DND-41 (cell line): ENCODE results near the gene DLX2.

Experiments
- ATAC-seq: fragments of 200-7000 bp; cut with Tn5 transposase; 3 replicates; pipeline ENCODE4 v1.9.1; 2021; ENCODE audit warnings: low read depth; ENCODE audit not compliant: insufficient read depth
- DNase-seq: peaks from one replicate; pipeline ENCODE4 v3.0.0-alpha.2; 2020
- H2AFZ ChIP-seq: 2 replicates; pipeline ENCODE4 v1.6.0; 2012; ENCODE audit warnings: low read depth, low read length
- H3K27ac ChIP-seq: 2 replicates; pipeline ENCODE4 v1.5.1; 2012; ENCODE audit warnings: low read length, inconsistent platforms
- H3K27me3 ChIP-seq: fragments of 200-600 bp; sonication (generic); 2 replicates; pipeline ENCODE4 v1.6.0; 2012; ENCODE audit warnings: low read length, mild to moderate bottlenecking, inconsistent platforms; ENCODE audit not compliant: insufficient read depth, poor library complexity
- H3K36me3 ChIP-seq: 2 replicates; pipeline ENCODE4 v1.5.1; 2012; ENCODE audit warnings: low read length, inconsistent platforms; ENCODE audit not compliant: insufficient read depth
- H3K4me1 ChIP-seq: 2 replicates; pipeline ENCODE4 v1.5.1; 2012; ENCODE audit warnings: mild to moderate bottlenecking, low read length; ENCODE audit not compliant: insufficient read depth
- H3K4me2 ChIP-seq: 2 replicates; pipeline ENCODE4 v1.6.0; 2012; ENCODE audit warnings: mild to moderate bottlenecking, moderate library complexity, low read length, inconsistent platforms; ENCODE audit not compliant: insufficient read depth
- H3K4me3 ChIP-seq, 2 experiments: fragments of 200-600 bp in 1 of 2; shearing (Covaris generic) in 1 of 2; 2 replicates each; pipeline ENCODE4 v1.5.1; 2012 to 2016; ENCODE audit warnings: inconsistent platforms in 2 of 2, low read length in 2 of 2, mild to moderate bottlenecking in 2 of 2, low read depth in 1 of 2, moderate library complexity in 1 of 2
- H3K79me2 ChIP-seq: 2 replicates; pipeline ENCODE4 v1.6.0; 2012; ENCODE audit warnings: low read length, inconsistent platforms; ENCODE audit not compliant: insufficient read depth
- H3K9ac ChIP-seq: 2 replicates; pipeline ENCODE4 v1.6.0; 2012; ENCODE audit warnings: low read depth, mild to moderate bottlenecking, inconsistent platforms, low read length, moderate library complexity
- H3K9me3 ChIP-seq: 2 replicates; pipeline ENCODE4 v1.5.1; 2012; ENCODE audit warnings: low read length, moderate library complexity, mild to moderate bottlenecking, inconsistent platforms; ENCODE audit not compliant: insufficient read depth, severe bottlenecking
- H4K20me1 ChIP-seq: 2 replicates; pipeline ENCODE4 v1.6.0; 2012; ENCODE audit warnings: low read length; ENCODE audit not compliant: insufficient read depth
- EZH2 ChIP-seq: IDR thresholded peaks from 3 replicates; pipeline ENCODE4 v1.6.1; 2012; ENCODE audit warnings: borderline replicate concordance, low read depth, mild to moderate bottlenecking, moderate library complexity, low read length, inconsistent platforms; ENCODE audit not compliant: severe bottlenecking
- TF ChIP-seq, protein P1 (sequence below): IDR thresholded peaks from 2 replicates; pipeline ENCODE4 v1.5.1; 2012; ENCODE audit warnings: borderline replicate concordance, low read length, moderate library complexity, mild to moderate bottlenecking; ENCODE audit not compliant: poor library complexity, severe bottlenecking; ENCODE audit errors: extremely low read depth

DLX2 gene

DNA sequence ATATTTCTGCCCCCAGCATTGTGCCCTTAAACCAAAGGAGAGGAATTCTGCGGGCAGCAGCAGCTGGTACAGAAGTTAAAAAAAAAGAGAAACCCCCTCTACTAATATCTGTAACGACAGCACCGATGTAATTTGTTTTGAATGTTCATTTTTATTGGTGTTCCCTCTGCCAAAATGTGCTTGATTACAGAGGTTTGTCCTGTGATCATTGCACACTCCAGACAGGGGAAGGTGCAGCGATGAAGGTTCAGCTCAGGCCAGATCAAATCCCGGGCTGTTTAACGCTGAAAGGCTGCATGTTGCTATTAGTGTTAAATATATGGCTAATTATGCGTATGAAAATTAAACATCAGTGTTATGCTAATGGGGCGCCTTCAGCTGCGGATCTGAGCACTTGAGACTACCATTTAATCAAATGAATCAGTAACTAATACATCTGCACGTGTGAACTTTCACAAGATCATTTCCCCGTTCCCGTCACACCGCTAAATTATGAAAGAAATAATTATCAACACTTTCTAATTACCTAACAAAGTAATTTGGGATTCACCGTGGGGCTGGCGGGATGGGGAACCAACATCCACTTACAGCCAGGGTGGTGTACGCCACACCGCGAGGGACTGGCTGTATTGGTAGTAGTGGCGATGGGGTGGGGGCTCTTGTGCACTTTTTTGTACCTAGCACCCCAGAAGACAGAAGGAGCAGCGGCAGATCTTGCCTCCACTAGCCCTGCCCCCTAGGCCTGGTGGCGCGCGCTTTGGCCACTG, 18.9 kb downstream of the DLX2 start:
- H3K9me3 ChIP-seq = no peaks in the 10 kb centered on the region
- TF ChIP-seq, protein P1, sequence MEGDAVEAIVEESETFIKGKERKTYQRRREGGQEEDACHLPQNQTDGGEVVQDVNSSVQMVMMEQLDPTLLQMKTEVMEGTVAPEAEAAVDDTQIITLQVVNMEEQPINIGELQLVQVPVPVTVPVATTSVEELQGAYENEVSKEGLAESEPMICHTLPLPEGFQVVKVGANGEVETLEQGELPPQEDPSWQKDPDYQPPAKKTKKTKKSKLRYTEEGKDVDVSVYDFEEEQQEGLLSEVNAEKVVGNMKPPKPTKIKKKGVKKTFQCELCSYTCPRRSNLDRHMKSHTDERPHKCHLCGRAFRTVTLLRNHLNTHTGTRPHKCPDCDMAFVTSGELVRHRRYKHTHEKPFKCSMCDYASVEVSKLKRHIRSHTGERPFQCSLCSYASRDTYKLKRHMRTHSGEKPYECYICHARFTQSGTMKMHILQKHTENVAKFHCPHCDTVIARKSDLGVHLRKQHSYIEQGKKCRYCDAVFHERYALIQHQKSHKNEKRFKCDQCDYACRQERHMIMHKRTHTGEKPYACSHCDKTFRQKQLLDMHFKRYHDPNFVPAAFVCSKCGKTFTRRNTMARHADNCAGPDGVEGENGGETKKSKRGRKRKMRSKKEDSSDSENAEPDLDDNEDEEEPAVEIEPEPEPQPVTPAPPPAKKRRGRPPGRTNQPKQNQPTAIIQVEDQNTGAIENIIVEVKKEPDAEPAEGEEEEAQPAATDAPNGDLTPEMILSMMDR = no peak
- no peak for TF ChIP-seq EZH2
- peak overlapping the region; percentile 92 for H3K9ac ChIP-seq
- no peak overlapping the region for H3K27ac ChIP-seq
- no peaks in the 10 kb centered on the region for H4K20me1 ChIP-seq
- peak overlapping the region; percentile 98 for H2AFZ ChIP-seq
- H3K4me2 ChIP-seq = peak overlapping the region; percentile 98
- DNase-seq (peak; percentile 23), ATAC-seq (no peak)
- no peaks in the 10 kb centered on the region for H3K27me3 ChIP-seq
- peaks cover 8% of the 10 kb centered on the region for H3K36me3 ChIP-seq
- H3K4me3 ChIP-seq = peak overlapping the region in 1 of 2 experiments; percentile 96; a peak in 2 of 4 replicates
- peaks cover 20% of the 10 kb centered on the region for H3K4me1 ChIP-seq
- no peaks in the 10 kb centered on the region for H3K79me2 ChIP-seq

DNA sequence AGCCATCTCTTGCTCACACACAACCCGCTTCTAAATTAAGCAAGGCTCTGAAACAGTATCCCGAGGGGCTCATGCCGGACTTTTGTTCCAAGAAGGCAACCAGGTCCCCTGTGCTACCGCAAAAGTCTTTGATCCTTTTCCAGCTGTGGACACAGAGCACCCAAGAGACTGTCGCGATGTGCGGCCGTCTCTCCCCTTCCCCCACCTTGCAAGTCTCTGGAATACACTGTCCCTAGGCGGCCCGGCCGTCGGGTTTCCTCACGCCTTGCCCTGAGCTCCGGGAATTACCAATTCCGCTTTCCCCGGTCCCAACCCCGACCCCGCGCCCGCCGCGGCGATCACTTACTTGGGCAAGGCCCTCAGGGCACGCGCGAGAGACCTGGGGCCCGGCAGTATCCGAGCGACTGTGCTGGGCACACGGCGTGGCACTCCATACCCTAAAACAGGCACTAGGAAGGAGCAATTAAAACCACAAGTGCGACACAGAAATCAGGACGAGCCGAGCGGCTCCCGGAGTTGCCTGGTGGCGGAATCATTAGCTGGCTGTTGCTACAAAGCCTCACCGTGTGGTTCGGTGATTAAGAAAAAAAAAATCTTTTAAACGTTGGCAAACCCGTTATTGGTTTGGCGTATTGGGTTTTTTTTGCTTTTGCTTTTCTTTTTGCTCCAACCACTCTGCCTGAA, 19.6 kb downstream of the DLX2 start:
- ATAC-seq (no peak), DNase-seq (no peak)
- H3K36me3 ChIP-seq = peaks cover 3% of the 10 kb centered on the region; the same call in 1 of the 2 replicates
- H3K4me2 ChIP-seq = no peak overlapping the region
- no peak overlapping the region for H2AFZ ChIP-seq
- H3K27me3 ChIP-seq = no peaks in the 10 kb centered on the region
- H3K9ac ChIP-seq = no peak overlapping the region
- no peaks in the 10 kb centered on the region for H4K20me1 ChIP-seq
- no peak for TF ChIP-seq EZH2
- TF ChIP-seq, protein P1 = no peak
- peaks cover 20% of the 10 kb centered on the region for H3K4me1 ChIP-seq
- H3K79me2 ChIP-seq = no peaks in the 10 kb centered on the region
- H3K4me3 ChIP-seq = no peak overlapping the region
- no peaks in the 10 kb centered on the region for H3K9me3 ChIP-seq
- H3K27ac ChIP-seq = no peak overlapping the region

DNA sequence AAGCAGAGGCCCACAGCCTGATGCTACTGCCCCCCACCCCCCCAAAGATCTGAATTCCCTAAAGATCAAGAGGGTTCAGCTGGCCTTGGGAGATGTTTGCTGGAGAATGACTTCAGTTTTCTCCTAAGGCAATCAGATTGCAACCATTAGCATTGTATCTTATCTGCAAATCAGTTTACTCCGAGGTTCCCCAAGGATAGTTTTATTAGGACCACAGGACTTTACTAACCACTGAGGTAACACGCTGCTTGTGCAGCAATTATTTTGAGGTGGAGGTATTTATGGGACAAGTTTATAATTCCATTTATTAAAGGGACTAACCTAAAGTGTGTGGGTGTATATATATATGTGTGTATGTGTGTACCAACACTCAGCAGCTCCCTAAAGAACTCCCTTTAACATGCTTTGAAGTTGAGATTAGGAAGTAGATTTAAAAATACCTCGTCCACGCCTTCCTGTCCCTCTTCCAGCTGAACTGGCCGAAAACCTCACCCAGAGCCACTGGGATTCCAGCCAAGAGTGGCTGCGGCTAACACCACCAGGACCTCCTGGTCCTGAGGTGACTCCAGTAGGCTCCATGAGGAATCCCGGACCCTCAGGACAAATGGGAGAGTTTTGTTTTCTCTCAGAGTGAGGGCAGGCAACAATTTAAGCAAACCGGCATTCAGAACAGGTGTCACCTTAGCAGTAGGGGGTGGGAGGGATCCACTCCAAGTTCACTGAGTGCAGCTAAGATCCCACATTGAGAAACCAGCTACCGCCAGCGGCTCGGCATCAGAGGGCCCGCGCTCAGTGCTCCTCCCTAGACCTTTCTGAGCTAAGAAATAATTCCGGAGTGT, 20.4 kb downstream of the DLX2 start:
- ATAC-seq = no peak
- H3K79me2 ChIP-seq = no peaks in the 10 kb centered on the region
- H3K9me3 ChIP-seq = no peaks in the 10 kb centered on the region
- DNase-seq = no peak
- no peaks in the 10 kb centered on the region; the same call in 1 of the 2 replicates for H3K36me3 ChIP-seq
- no peak overlapping the region for H3K4me2 ChIP-seq
- no peak overlapping the region for H2AFZ ChIP-seq
- no peaks in the 10 kb centered on the region for H4K20me1 ChIP-seq
- H3K4me1 ChIP-seq = peaks cover 20% of the 10 kb centered on the region
- TF ChIP-seq, protein P1 = no peak
- no peak for TF ChIP-seq EZH2
- H3K4me3 ChIP-seq = no peak overlapping the region
- no peaks in the 10 kb centered on the region for H3K27me3 ChIP-seq
- no peak overlapping the region for H3K9ac ChIP-seq
- H3K27ac ChIP-seq = no peak overlapping the region
